Stimulated activated CD8-positive, alpha-beta memory T cell treated with anti-CD3 and anti-CD28 coated beads, Interleukin-4, amount 100 ng/mL, for 48 hours (primary cell): ENCODE measurements around the gene KRT13.

Source experiments
- DNase-seq: peaks from one replicate; pipeline ENCODE4 v3.0.0-alpha.2; 2020

The KRT13 gene

DNA sequence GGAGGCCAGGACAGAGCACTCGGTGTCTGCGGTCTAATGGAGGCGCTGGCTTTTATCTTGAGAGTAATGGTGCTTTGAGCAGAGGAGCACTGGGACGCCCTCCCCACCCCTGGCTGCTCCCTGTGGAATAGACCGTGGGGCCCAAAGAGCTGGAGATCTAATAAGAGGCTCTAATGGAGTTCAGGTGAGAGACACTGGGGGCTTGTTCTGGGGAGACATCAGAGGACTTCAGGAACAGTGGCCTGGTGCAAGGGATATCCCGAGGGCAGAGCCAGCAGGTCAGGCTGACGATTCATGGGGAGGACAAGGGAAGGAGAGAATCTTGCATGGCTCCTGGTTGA, 32.2 kb upstream of the KRT13 start:
- DNase-seq: no peak

DNA sequence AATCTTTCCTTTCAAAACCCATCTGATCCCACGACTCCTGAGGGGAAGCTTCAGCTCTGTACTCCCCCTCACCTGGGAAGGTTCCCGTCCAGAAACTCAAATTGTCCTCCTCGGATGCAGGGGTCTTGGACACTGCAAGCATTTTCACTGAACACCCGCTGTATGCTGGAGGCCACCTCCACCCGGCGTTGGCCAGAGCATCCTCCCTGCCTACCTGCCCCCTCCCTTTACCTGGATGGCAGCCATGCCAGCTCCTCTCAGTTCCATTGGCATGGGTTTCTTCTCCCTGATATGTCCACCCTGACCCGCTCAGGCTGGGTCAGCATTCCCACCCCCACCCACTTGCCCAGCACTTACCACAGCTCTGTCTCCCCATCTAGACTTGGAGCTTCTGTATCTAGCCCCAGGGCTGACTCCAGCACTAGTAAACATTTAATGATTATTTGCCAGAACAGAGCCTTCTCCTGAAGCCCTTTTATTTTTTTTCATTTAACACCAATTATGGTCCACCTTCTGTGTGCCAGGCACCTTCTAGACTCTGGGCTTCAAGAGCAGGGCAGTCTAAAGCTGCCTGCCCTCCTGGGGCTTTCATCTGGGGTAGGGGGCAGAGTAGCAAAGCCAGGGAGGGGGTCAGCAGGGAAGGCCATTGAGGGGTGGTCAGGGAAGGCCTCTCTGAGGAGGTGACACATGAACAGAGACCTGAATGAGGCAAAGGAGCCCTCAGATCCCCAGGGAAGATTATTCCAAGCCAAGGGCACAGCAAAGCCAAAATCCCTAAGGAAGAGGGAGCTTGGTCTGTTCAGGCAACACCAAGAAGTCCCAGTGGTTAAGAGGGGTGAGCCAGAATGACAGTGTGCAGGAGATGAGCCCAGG, 31.6 kb upstream of the KRT13 start:
- DNase-seq: no peak

DNA sequence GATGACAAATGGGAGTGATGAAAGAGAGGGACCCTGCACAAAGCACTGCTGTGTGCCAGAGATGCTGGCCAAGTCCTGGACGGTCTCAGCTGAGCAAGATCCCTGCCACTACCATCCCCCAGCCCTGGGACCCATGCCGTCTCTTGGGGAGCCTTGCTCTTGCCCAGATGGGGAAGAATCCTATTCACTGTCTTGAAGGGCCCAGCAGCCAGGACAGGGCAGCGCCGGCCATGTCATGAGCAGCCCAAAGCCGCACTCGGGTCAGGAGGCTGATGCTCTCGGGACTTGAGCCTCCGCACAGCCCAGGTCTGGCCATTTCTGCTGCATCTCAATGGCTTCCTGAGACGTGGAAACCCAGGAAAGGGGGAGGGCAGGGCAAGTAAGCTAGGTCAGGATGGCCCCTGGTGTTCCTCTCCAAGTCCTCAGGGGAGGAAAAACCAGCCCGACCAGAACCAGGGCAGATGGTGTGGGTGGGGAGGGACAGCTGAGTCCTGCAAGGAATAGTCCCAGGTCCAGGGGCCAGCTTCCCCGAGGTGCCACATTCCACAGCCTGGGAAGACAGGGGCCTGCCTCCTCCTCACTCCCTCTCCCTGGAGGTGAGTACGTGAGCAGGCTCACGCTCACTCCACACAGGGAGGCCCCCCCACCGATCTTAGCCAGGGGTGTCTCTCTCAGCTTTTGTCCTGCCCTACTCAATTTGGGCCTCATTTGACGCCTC, 30.5 kb upstream of the KRT13 start:
- no peak for DNase-seq

- no peak for DNase-seq
Measured at GRCh38 chr17:41534899-41535546, 29.6 kb upstream of the KRT13 start.

- no peak for DNase-seq
Measured at GRCh38 chr17:41533613-41534012, 28.2 kb upstream of the KRT13 start.

DNA sequence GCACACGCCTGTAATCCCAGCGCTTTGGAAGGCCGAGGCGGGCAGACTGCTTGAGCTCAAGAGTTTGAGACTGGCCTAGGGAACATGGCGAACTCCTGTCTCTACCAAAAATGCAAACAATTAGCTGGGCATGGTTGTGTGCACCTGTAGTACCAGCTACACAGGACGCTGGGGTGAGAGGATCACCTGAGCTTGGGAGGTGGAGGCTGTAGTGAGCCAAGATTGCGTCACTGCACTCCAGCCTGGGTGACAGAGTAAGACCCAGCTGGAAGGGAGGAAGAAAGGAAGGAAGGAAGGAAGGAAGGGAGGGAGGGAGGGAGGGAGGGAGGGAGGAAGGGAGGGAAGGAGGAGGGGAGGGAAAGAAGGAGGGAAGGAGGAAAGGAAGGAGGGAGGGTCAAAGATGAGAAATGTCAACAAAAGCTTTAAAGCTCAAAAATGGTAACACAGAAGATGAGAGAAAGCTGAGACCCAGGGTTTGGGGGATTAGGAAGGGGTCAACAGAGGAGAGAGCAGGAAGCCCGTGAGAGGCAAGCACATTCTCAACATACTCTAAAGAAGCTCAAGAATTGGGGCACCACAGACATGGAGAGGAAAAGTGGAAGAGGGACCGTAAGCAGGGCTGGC, 27.6 kb upstream of the KRT13 start:
- no peak for DNase-seq

- no peak for DNase-seq
Measured at GRCh38 chr17:41531993-41532392, 26.6 kb upstream of the KRT13 start.

DNA sequence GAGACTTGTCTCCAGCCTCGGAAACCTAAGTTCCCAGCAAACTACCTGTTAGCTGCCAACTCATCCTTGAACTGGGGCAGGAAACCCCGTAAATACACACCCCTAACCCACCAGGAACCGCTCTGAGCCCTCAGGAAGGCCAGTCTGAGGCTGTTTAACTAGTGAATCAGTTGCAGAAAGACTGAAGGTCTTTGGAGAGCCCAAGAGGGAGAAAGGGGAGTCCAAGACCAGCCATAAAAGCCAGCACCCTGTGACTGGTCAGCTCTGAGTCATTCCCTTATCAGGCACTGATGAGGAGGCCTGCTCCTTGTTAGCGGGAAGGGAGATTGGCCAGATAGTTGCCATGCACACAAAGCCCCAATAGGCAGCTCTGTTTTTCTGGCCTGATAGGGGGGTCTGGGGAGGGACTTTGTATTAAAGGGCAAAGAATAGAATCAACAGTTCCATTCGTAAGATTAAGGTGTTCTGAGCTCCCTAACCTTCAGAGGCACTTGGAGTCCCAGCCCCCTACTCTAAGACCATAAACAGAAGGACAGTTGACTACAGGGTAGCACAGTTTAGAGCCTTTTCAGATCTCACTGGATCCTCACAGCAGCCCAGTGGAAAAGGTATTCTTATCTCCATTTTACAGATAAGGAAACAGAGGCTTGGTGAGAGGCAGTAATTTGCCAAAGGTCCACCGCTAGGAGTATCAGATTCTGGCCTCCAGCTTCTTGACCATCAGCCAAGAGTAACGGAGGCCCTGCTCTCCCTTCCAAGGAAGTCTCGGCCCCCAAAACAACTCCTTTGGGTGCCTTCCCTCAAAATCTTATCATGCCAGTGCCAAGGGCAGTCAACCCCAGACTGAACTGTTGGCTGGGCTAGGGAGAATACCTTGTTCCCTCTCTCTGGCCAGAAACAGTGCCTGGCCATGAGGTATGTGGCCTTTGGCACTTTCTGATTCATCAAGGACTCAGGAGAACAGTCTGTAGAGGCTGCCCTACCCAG, 24.9 kb upstream of the KRT13 start:
- DNase-seq: no peak

- no peak for DNase-seq
Measured at GRCh38 chr17:41529491-41529915, 24.1 kb upstream of the KRT13 start.

- DNase-seq: no peak
Measured at GRCh38 chr17:41528959-41529353, 23.5 kb upstream of the KRT13 start.

GRCh38 chr17:41527063-41528023, 21.9 kb upstream of the KRT13 start:
- DNase-seq: no peak

- DNase-seq: no peak
Measured at GRCh38 chr17:41524261-41524660, 18.8 kb upstream of the KRT13 start.

DNA sequence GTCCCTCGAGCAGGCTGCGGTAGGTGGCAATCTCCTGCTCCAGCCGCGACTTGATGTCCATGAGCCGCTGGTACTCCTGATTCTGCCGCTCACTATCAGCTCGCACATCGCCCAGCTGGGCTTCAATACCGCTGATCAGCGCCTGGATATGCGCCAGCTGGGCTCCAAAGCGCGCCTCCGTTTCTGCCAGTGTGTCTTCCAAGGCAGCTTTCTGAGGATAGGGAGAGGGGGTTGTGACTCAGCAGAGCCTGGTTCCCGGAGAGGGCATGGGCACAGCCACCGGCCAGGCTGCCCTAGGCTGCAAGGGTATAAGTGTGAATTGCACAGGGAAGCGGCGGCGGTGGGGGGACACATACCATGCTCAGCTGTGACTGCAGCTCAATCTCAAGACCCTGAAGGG, 18.4 kb upstream of the KRT13 start:
- no peak for DNase-seq

DNA sequence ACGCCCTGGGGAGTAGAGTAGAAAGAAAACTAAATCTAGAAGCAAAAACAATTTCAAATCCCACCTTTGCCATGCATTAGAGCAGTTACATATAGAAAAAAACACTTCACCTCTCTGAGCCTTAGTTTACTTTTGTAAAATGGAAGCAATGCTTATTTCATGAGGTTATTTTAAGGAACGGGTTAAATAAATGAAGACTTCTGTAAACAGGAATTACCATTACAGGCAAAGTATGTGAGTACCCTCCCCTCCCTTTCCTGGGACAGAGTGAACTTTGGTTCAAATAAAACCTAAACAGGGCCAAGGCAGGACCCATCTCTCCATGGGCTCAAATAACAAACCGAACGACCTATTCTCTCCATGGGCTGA, 17.8 kb upstream of the KRT13 start:
- DNase-seq: no peak

GRCh38 chr17:41522301-41523224, 17.2 kb upstream of the KRT13 start:
- DNase-seq: no peak

DNA sequence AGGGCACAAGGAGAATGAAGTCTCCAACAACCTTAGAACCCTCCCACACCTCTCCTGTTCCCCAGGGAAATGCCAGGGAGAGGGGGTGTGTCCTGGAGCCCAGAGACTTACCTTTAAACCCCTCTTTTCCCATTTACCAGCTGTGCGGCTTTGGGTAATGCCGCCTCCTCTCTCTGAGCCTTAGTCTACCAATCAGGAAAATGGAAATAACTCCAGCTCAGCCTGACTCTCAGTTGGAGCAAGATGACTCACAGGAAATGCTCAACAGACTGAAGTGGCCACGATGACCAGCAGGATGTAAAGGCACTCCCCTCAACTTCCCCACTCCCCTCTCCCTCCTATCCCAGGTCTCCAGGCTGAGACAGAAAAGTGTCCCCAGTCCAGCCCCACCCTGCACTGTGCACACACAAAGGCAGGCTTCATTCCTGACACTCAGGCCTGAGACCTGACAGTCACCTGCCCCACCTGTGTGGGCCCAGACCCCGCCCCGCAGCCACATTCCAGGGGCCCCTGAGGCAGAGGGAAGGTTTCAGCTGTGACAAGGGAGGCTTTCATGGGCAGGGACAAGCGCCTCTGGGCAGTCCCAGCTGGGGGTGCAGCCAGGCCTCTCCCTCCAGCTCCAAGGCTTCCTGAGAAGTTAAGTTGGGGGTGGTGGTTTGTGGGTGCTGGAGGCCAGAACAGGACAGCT, 16.3 kb upstream of the KRT13 start:
- DNase-seq: no peak

DNA sequence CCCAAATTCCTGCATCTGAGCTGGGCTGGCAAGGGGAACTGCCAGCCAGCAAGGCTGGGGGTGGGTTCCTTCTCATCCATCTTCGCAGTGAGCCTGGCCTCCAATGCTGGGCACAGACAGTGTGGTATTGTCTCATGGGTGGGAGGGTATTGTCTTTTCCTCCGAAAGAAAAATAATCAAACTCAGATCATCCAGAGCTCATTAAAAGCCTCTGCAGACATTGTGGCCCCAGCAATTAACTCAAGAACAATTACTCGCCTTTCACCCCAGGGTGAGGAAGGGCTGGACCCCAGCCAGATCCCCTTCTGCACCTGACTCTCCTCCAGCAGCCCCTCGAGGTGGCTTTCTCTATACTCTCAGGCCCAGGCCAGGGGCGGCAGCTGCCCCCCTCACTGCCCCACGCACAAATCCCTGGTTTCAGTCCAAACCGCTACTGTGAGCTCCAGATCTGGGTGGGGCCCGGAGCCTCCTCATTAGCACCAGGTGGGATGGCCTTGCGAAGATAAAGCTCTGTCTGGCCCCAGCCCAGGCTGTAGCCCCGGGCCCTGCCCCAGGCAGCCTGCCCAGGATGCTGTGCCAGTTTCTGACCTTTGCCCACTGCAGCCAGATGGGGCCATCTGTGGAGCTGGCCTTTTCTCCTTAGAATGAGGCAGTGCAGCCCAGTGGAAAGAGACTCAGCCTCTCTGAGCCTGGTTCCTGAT, 15.6 kb upstream of the KRT13 start:
- DNase-seq: no peak

GRCh38 chr17:41519501-41520224, 14.3 kb upstream of the KRT13 start:
- DNase-seq: no peak
